NCI-H510A treated with DMSO at 0.1 percent for 48 hours (cell line): ENCODE data around the gene CCDC3.
"Not testable (repeated sequence)": the region's sequence is repeated elsewhere in the genome, so short reads cannot be mapped to it uniquely, and the experiment has no call there.

Source experiments
- DNase-seq: peaks from one replicate; lab custom pipeline; 2025; lab: John Stamatoyannopoulos, UW

Gene CCDC3

DNA sequence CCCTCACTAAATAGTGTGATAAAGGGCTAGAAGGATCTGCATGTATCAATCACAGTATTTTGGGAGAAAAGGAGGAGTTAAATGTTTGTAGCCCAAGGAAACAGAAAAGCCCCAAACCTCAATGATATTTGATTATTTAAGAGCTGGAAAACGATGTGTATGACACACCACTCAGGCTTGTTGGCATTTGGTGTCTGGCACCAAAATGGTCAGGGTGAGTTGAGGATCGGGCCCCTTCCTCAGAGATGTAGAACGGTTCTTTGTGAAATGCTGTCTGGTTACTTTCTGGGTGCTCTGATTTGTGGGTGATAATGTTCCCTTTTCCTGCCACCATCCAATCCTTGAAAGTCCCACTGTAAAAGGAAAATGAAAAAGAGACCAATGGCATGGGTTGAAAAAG lies 113.7 kb downstream of the CCDC3 start:
- DNase-seq, result no peak

DNA sequence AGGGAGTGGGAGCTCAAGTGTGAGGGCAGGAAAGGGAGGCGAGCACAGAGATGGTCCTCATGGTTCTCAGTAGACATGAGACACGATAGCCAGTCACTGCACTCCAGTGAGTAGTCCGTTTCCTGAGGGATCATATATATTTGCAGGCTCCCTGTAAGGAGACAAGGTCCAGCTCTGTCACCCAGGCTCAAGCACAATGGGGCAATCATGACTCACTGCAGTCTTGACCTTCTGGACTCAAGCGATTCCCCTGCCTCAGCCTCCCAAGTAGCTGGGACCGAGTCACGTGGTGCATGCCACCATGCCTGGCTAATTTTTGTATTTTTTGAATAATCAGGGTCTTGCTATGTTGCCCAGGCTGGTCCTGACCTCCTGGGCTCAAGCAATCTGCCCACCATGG lies 116.7 kb downstream of the CCDC3 start:
- no peak for DNase-seq

DNA sequence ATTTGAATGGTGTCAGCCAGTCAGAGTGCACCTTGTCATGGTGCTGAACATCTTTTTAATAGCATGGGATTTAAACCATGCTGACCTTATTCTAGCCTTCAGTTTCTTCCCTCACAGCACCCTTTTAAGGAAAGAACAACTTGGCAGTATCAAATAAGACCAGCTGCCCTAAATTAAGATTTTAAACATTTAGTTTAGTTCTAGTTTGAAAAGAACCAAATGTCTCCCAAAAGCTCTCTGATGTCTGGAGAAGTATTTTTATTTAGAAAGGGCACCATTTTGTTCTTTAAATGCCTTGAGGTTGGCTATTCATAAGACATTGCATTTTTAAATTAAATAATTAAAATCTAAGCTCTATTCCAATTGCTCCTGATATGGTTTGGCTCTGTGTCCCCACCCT lies 121.1 kb downstream of the CCDC3 start:
- DNase-seq, result no peak

DNA sequence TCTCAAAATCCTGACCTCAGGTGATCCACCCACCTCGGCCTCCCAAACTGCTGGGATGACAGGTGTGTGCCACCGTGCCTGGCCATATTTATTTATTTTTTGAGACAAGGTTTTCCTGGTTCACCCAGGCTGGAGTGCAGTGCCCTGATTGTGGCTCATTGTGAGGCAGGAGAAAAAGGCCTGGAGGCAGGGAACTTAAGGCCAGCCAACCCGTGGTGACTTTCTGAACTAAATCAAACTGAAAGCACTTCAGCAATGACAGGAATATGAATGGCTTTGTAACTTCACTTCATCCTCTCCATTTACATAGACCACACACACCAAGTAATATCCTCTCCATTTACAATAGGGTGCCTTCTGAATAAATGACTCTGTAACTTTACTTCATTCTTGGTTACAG lies 124.4 kb downstream of the CCDC3 start:
- no peak for DNase-seq

DNA sequence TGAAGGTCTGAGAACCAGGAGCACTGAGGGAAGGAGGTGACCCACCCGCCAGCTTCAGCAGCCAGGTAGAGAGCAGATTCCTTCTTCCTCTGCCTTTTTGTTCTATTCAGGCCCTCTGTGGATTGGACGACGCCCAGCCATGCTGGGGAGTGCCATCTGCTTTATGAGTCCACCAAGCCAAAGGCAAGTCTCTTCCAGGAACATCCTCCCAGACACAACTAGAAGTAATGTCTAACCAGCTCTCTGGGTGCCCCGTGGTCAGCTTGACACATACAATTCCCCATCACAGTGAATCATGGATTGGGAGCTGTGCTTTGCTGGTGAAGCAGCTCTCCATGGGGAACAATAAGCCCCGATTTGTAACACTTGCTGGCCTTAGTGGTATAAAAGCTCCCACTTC lies 125.2 kb downstream of the CCDC3 start:
- DNase-seq, result no peak

DNA sequence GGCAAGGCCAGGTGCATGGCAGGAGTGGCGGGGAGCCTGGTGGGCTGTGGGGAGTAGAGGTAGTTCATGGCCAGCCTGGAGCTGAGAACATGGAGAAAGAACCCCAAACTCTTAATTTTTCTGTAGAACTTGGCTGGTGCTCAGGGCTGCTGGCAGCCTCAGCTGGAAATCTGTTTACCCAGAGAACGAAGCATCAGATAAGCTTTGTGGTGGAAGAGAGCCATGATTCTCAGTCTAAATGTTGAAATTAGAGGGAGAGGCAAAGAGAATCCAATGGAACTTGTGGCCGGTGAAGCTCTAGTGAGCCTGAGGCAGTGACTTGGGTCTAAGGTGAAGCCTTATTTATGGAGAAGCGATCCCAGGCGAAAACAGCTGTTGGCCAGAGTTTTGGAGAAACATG lies 126.4 kb downstream of the CCDC3 start:
- DNase-seq, result no peak

DNA sequence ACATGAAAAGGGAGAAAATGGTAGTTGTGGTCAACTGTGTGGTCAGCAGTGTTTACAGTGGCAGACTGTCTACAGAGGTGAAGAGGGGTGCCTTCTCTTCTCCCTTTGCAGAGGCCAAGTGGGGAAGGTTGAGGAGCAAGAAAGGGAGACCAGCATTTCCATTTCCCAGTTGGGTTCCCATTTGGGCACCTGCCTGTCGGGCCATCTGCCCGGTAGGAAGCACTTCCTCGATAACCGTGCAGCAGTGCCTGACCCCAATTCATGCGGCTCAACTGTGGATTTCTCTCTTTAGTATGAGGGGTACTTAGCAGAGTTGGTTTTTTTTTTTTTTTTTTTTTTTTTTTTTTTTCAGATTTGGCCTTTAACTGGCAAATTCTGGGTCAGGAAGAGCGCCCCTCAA lies 127.0 kb downstream of the CCDC3 start:
- no peak for DNase-seq

DNA sequence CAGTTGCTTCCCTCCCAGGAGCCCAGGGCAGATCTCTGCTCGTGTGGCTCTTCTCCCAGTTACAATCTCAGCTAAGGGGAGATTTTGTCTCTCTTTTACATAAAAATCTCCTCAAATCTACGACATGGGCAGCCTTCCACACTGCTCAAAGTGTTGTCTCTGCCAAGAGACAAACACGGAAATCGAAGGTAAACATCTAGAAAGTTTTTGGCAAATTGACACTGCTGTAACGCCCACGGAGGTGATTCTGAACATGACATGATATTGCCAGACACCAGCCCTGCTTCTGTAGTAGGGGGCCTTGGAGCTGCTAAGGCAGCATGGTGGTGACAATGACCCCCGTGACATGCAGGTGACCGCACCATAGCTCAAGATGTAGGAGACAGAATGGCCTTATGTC lies 128.3 kb downstream of the CCDC3 start:
- DNase-seq, result no peak

DNA sequence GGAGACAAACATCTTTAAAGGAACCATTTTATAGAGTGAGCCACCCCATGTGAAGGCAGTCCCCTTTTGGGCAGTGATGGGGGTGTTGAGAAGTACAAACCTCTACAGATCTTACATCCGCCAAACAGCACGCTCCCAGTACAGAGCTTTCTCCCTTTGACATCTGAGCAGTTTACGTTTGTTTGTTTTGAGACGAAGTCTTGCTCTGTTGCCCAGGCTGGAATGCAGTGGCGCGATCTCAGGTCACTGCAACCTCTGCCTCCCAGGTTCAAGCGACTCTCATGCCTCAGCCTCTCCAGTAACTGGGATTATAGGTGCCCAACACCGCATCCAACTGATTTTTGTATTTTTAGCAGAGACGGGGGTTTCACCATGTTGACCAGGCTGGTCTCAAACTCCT lies 128.9 kb downstream of the CCDC3 start:
- DNase-seq, result no peak

DNA sequence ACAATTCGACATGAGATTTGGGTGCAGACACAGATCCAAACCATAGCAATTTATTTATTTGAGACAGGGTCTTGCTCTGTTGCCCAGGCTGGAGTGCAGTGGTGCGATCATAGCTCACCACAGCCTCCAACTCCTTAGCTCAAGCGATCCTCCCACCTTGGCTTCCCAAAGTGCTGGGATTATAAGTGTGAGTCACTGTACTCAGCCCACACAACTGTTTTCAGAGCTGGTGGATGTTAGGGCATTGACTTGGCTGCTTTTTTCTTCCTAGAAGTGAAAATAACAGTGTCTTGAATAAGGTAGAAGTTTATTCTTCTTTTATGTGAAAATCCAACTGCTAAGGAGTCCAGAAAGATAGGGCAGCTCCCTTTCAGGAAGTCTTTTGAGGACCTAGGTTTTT lies 132.1 kb downstream of the CCDC3 start:
- no peak for DNase-seq

DNA sequence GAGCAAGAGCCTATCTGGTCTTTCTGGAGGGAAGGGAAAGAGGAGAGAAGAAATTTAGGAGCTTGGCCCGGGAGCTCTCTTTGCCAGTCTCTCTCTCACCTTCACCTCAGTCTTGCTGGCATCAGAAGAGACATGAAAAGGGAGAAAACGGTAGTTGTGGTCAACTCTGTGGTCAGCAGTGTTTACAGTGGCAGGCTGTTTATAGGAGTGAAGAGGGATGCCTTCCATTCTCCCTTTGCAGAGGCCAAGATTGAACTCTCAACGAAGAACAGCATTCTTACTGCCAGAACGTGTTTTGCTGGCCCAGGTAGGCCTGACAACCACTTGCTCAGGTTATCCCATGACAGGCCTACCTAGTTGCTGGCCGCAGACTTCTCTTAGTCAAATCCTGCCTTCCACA lies 133.3 kb downstream of the CCDC3 start:
- DNase-seq, result no peak

DNA sequence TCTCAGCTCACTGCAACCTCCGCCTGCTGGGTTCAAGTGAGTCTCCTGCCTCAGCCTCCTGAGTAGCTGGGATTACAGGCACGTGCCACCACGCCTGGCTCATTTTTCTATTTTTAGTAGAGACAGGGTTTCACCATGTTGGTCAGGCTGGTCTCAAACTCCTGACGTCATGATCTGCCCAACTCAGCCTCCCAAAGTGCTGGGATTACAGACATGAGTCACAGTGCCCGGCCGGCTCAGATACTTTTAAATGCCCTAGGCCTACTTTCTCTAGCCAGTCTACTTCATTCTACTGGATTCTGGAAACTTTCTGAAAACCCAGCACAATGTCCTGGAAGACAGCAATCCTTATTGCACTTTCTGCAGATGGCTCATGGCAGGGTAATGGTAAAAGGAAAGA lies 136.0 kb downstream of the CCDC3 start:
- DNase-seq, result not testable (repeated sequence)

DNA sequence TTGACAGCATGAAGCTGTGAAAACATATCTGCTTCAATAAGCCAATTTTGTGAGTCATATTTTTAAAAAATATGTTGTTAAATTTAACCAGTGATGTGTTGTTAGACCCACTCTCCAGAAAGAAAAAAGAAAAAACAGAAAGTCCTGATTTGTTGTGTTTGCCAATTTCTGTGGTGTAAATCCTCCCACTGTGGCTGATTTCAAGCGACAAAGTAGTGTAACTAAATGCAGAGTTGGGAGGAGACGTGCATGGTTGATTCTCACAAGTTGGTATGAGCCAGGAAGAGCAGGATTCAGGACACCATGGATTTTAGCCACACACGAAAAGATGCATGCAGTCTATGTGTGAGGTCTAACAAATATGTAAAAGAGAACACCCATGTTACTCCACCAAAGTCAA lies 139.1 kb downstream of the CCDC3 start:
- no peak for DNase-seq

DNA sequence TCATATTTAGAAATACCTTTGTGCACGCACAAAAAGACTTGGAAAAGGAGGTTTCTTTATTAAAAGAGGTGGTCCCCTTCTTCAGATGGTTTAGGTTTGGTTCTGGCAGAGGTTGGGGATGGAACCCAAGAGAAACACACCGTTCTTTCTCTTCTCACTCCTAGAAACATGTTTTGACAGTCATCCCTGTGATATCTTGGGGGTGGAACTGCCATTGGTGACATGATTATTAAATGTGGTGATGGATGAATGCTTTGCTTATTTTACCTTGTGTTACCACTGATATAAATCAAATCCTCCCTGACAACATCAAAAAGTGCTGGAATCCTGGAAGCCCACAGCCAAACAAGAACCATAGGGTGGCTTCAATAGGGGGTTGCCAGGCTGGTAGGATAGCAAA lies 146.5 kb downstream of the CCDC3 start:
- DNase-seq, result no peak

DNA sequence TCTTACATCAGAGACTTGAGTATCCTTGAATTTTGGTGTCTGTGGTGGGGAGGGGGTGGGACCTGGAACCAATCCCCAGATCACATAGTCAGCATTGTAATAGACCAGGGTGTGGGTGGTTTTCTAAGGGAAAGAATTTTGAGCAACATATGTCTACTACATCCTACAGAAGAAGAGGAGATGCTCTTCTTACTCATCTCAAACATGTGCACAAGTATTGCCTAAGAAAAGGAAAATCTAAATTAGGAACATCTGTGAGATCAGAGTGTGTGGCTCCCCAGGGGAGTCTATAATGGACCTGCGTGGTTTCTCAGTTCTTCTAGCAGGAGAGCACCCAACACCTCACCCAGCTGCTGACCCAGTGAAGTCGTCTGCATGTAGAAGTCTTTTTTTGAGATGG lies 148.8 kb downstream of the CCDC3 start:
- no peak for DNase-seq

DNA sequence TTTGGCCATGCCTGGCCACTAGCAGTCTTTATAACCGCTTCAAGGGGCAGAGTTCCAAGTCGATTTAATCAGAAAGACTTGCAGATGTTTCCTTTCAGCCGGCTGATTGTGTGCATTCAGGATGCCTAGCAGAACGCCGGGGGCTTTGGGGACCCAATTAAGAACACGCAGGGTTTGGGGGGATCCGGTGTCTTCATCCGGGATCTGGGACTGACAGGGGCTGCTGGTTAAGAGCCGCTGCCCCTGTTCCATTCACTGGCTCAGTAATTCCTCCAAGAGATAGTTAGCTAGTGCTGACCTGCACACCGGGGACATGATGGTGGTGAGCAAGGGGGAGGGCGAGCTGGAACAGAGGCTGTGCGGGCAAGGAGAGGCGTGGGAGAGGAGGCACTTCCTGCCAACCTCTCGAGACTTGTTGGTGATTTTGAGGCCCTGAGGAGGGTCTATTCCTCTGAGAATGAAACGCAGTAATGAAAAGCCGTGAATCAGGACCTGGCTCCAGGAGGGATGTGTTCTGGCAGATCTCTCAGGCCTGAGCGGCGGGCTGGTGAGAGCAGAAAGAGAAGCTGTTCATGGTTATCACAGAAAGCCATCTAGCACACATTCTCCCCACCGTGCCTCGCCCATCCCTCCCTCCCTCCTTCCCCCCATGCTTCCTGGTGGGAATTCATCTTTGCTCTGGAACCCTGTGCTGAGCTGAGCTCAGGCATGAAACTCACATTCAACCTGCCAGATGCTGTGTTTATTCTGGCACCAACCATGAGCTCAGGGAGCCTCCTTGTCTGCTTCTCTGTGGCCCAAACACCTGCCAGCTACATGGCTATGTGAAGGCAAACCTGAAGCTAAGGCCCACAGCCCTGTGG lies 152.0 kb downstream of the CCDC3 start:
- DNase-seq, result peak; percentile 12

DNA sequence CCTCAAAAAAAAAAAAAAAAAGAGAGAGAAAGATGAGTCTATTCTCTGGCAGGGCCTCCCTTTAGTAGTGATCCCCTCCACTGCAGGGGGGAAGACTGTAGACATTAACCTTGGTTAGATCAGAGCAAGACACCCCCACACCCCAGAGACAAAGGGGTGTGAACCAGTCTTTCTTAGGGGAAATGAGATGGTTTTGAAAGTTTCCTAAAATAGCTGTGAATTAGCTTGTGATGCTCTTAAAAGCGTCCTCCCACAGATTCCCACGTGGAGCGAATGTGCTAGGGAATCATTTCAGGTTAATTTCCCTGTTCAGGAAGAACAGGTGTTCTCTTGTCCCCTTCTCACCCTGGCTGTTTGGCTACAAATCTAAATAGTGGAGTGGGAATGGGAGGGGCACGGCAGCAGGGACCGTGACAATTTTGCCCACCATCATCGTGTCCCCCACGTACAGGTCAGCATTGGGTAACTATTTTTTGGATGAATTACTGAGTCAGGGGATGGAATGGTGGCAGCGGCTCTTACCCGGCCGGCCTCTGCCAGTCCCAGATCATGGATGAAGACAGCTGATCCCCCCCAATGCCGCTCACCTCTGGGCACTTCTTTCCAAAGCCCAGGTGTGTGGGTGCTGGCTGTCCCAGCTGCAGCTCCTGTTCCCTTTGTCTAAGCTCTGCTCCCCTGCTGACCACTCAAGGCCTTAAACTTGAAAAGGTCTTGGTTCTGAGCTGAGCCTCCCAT lies 152.9 kb downstream of the CCDC3 start:
- no peak for DNase-seq

DNA sequence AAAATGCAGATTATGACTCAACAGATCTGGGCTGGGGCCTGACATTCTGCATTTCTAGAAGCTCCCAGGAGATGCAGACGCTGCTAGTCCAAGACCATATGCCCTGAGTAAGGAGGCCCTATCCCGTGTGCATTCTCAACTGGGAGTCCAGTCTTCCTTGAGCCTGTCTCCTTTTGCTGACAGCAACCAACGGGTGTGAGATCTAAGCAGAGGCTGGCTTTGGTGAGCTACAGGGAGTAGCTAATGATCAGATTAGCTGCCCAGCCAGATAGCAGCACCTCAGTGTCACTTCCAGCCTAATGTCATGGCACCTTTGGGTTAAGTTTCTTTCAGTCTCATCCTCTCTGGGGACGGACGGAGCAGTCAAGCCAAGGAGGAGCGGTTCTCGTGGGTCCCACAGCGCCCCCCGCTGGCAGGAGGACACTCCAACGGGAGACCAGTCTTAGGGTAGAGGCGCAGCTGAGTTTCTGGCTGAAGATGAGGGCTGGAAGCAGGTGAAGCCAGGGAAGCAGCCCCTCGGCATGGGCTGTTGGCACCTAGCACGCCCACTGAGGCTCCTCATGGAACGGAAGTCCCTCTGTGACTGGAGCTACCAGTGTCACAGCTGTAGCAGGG lies 154.0 kb downstream of the CCDC3 start:
- no peak for DNase-seq

DNA sequence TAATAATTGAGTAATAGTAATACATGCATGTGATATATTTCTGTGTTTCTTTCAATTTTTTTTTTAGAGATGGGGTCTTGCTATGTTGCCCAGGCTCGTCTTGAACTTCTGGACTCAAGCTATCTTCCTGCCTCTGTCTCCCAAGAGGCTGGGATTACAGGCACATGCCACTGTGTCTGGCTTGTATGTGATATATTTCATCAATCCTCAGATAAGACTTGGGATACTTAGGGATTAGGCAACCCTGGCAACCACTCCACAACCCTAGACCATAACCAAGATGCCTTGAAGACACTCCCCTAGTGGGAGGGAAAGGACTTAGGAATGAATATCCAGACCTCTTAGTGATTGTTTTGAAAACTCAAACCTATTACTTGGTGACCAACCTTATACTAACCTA lies 154.8 kb downstream of the CCDC3 start:
- no peak for DNase-seq
